Naive thymus-derived CD4-positive, alpha-beta T cell (primary cell): ENCODE results near the gene RWDD3. TPM values are rescaled to one million over a fixed set of nuclear protein-coding genes. Genes with fewer than 3 reads are reported as not detected.

Experiments used
- ATAC-seq: fragments of 150-1000 bp; cut with Tn5 transposase; 2 replicates; pipeline ENCODE4 v1.10.0; 2021; ENCODE audit warnings: mild to moderate bottlenecking, moderate library complexity
- CTCF ChIA-PET: fragments of 350-600 bp; sonication (Branson Sonifier 250); formaldehyde crosslinking; loops from one replicate; lab custom pipeline; 2021; ENCODE audit warnings: antibody characterized with exemption; lab: Charles Lee
- POLR2A ChIA-PET: fragments of 350-600 bp; sonication (Branson Sonifier 250); formaldehyde crosslinking; loops from one replicate; lab custom pipeline; 2021; ENCODE audit warnings: antibody characterized with exemption, inconsistent platforms; lab: Charles Lee
- DNase-seq, 9 donors: peaks; one replicate each; pipeline versions ENCODE4 v3.0.0 to v3.0.0-alpha.2; 2020 to 2022; ENCODE audit warnings: mixed read lengths in 1 of 9
- H3K27ac ChIP-seq: one replicate; pipeline ENCODE4 v1.7.0; 2013; ENCODE audit warnings: mild to moderate bottlenecking, low read depth, low read length, moderate library complexity
- H3K27me3 ChIP-seq, 2 donors: one replicate each; pipeline ENCODE4 v1.7.0; 2013; ENCODE audit warnings: low read length in 2 of 2, mild to moderate bottlenecking in 2 of 2, moderate library complexity in 2 of 2; ENCODE audit not compliant: control insufficient read depth in 2 of 2, insufficient read depth in 2 of 2
- H3K36me3 ChIP-seq, 3 experiments: 1 replicate in 2 of 3; 2 replicates in 1 of 3; pipeline ENCODE4 v1.7.0; 2013; ENCODE audit warnings: low read length in 3 of 3, mild to moderate bottlenecking in 3 of 3, moderate library complexity in 1 of 3; ENCODE audit not compliant: insufficient read depth in 3 of 3, control insufficient read depth in 2 of 3
- H3K4me1 ChIP-seq, 2 donors: one replicate each; pipeline ENCODE4 v1.7.0; 2013; ENCODE audit warnings: low read length in 2 of 2, mild to moderate bottlenecking in 2 of 2, moderate library complexity in 1 of 2; ENCODE audit not compliant: control insufficient read depth in 2 of 2, insufficient read depth in 2 of 2
- H3K4me3 ChIP-seq: 2 replicates; pipeline ENCODE4 v1.7.0; 2013; ENCODE audit warnings: mild to moderate bottlenecking, low read length
- H3K9me3 ChIP-seq, 3 experiments: 1 replicate in 2 of 3; 2 replicates in 1 of 3; pipeline ENCODE4 v1.7.0; 2013; ENCODE audit warnings: low read length in 3 of 3; ENCODE audit not compliant: control insufficient read depth in 2 of 3
- H3K27ac Mint-ChIP-seq, 9 donors: one replicate each; pipeline ENCODE4 v1.8.0; 2020 to 2022; ENCODE audit warnings: mixed read lengths in 9 of 9, mild to moderate bottlenecking in 8 of 9, moderate library complexity in 5 of 9, inconsistent platforms in 2 of 9
- H3K27me3 Mint-ChIP-seq, 5 donors: one replicate each; pipeline ENCODE4 v1.8.0; 2021 to 2022; ENCODE audit warnings: mixed read lengths in 5 of 5, mild to moderate bottlenecking in 1 of 5
- H3K36me3 Mint-ChIP-seq, 5 donors: one replicate each; pipeline ENCODE4 v1.8.0; 2020 to 2022; ENCODE audit warnings: mixed read lengths in 5 of 5, mild to moderate bottlenecking in 3 of 5, inconsistent platforms in 1 of 5
- H3K4me1 Mint-ChIP-seq, 7 donors: one replicate each; pipeline ENCODE4 v1.8.0; 2020 to 2022; ENCODE audit warnings: mixed read lengths in 7 of 7, mild to moderate bottlenecking in 3 of 7, inconsistent platforms in 1 of 7
- H3K4me3 Mint-ChIP-seq, 10 donors: one replicate each; pipeline ENCODE4 v1.8.0; 2020 to 2022; ENCODE audit warnings: mild to moderate bottlenecking in 10 of 10, mixed read lengths in 10 of 10, moderate library complexity in 6 of 10, inconsistent platforms in 2 of 10
- H3K9me3 Mint-ChIP-seq, 11 donors: one replicate each; pipeline ENCODE4 v1.8.0; 2020 to 2022; ENCODE audit warnings: mixed read lengths in 11 of 11, mild to moderate bottlenecking in 4 of 11, inconsistent platforms in 1 of 11, moderate library complexity in 1 of 11
- intact Hi-C, 2 donors: fragments of 100-400 bp; cut with micrococcal nuclease; formaldehyde crosslinking; loops; one replicate each; pipeline ENCODE4 v1.15.1; 2023
- polyA plus RNA-seq, 2 donors: library from polyadenylated mRNA; unstranded; fragments of 300-500 nt; fragmentation: Illumina TruSeq; gene quantifications; one replicate each; pipeline ENCODE4 v1.2.3, GENCODE V29; 2021
- total RNA-seq, 6 experiments: library from RNA in 5 of 6; stranded (reverse) in 5 of 6; gene quantifications; 1 replicate in 5 of 6; 2 replicates in 1 of 6; pipeline ENCODE4 v1.2.3 and lab custom pipeline; 2021 to 2026

The RWDD3 gene
- total RNA-seq, result 10 to 100 TPM in 4 of 5 experiments, 1 to 10 TPM in 1; 9.1 to 27.9 (median 20.0) TPM
- 10 to 100 TPM; 31.0 to 48.9 TPM for polyA plus RNA-seq
- total RNA-seq (lab: John Stamatoyannopoulos, UW), result 3.2 reads per million, percentile 17 among the genes with 10 or more reads in this experiment

GRCh38 chr1:95233737-95234500, at the start of gene RWDD3:
Gene RWDD3, plus strand, starts transcription at chr1:95234210. Its CDS starts 21 bp downstream, at chr1:95234231.
- H3K4me3 ChIP-seq, result peak within 1 kb of the TSS; percentile 78
- POLR2A ChIA-PET, result interaction anchor here (0.6 to 2.0 kb wide), 9 partner anchors 11 to 816 kb away, joined by 3 to 14 read pairs (median 3); partner anchors contain the start of genes ABCD3 and ALG14

GRCh38 chr1:95186149-95186548, 47.9 kb upstream of the RWDD3 start:
- H3K9me3 Mint-ChIP-seq, result peaks cover 0 to 4% (median 0%) of the 10 kb centered on the region in 11 donors
- no peaks in the 10 kb centered on the region for H3K9me3 ChIP-seq
- CTCF ChIA-PET, result no interaction called here
- no peak overlapping the region for H3K4me3 ChIP-seq
- peaks cover 2 to 38% (median 22%) of the 10 kb centered on the region in 5 donors for H3K27me3 Mint-ChIP-seq
- H3K4me1 ChIP-seq, result no peaks in the 10 kb centered on the region
- no peaks in the 10 kb centered on the region for H3K4me1 Mint-ChIP-seq
- DNase-seq (no peak), ATAC-seq (no peak)
- intact Hi-C loops, result no loop called here
- H3K27me3 ChIP-seq, result peaks cover 0 to 4% of the 10 kb centered on the region in 2 donors
- POLR2A ChIA-PET, result no interaction called here
- no peak overlapping the region for H3K27ac Mint-ChIP-seq
- H3K36me3 Mint-ChIP-seq, result no peaks in the 10 kb centered on the region
- H3K27ac ChIP-seq, result no peak overlapping the region
- H3K36me3 ChIP-seq, result no peaks in the 10 kb centered on the region
- no peak overlapping the region for H3K4me3 Mint-ChIP-seq

More at GRCh38 chr1:95233737-95234500, at the start of gene RWDD3:
- H3K27me3 Mint-ChIP-seq, result peaks cover 16 to 30% (median 23%) of the 10 kb centered on the region in 5 donors
- H3K36me3 Mint-ChIP-seq, result peaks cover 6 to 20% (median 12%) of the 10 kb centered on the region in 5 donors
- Histone ChIP-seq H3K27me3 (no peaks in the 10 kb centered on the region), H3K36me3 (no peaks in the 10 kb centered on the region), H3K9me3 (no peaks in the 10 kb centered on the region), H3K27ac (peak within 1 kb of the TSS; percentile 79), H3K4me1 (peaks cover 6 to 12% of the 10 kb centered on the region in 2 donors)
- peak within 1 kb of the TSS; percentile 89 to 97 (median 92) for H3K4me3 Mint-ChIP-seq
- ATAC-seq, result peak; percentile 98
- peak within 1 kb of the TSS; percentile 86 to 97 (median 91) for H3K27ac Mint-ChIP-seq
- CTCF ChIA-PET, result interaction anchor here (0.7 to 1.8 kb wide), 10 partner anchors 8 to 190 kb away, joined by 3 to 9 read pairs (median 4); partner anchors contain the start of genes ALG14 and TLCD4
- peaks cover 23 to 54% (median 46%) of the 10 kb centered on the region in 7 donors for H3K4me1 Mint-ChIP-seq
- DNase-seq, result peak; percentile 86 to 96 (median 93)
- intact Hi-C loops, result loop anchor here (1.0 to 10.0 kb wide), 12 partner anchors 117 to 1889 kb away; partner anchors contain the start of genes ABCD3 (in 2 of the 2), ALG14 (in 2 of the 2), TLCD4 (in 2 of the 2) and CNN3 (in 1 of the 2)
- no peaks in the 10 kb centered on the region for H3K9me3 Mint-ChIP-seq

- Mint-ChIP-seq H3K4me1 (no peaks in the 10 kb centered on the region), H3K27me3 (peaks cover 0 to 13% (median 11%) of the 10 kb centered on the region in 5 donors), H3K36me3 (no peaks in the 10 kb centered on the region), H3K4me3 (no peak overlapping the region), H3K9me3 (no peaks in the 10 kb centered on the region), H3K27ac (no peak overlapping the region)
- POLR2A ChIA-PET, result no interaction called here
- H3K36me3 ChIP-seq, result no peaks in the 10 kb centered on the region
- no peaks in the 10 kb centered on the region for H3K9me3 ChIP-seq
- ATAC-seq, result no peak
- H3K27me3 ChIP-seq, result no peaks in the 10 kb centered on the region
- CTCF ChIA-PET, result no interaction called here
- H3K4me3 ChIP-seq, result no peak overlapping the region
- no peaks in the 10 kb centered on the region for H3K4me1 ChIP-seq
- no peak overlapping the region for H3K27ac ChIP-seq
- intact Hi-C loops, result no loop called here
- no peak for DNase-seq
Measured at GRCh38 chr1:95193591-95193990, 40.4 kb upstream of the RWDD3 start.

GRCh38 chr1:95195046-95195445, 39.0 kb upstream of the RWDD3 start:
- Histone ChIP-seq H3K27ac (no peak overlapping the region), H3K9me3 (no peaks in the 10 kb centered on the region), H3K27me3 (no peaks in the 10 kb centered on the region), H3K4me1 (no peaks in the 10 kb centered on the region), H3K4me3 (no peak overlapping the region), H3K36me3 (no peaks in the 10 kb centered on the region)
- ChIA-PET POLR2A (no interaction called here), CTCF (no interaction called here)
- DNase-seq (no peak), ATAC-seq (no peak)
- no peaks in the 10 kb centered on the region for H3K36me3 Mint-ChIP-seq
- H3K27ac Mint-ChIP-seq, result no peak overlapping the region
- H3K27me3 Mint-ChIP-seq, result peaks cover 0 to 11% (median 7%) of the 10 kb centered on the region in 5 donors
- intact Hi-C loops, result no loop called here
- H3K4me3 Mint-ChIP-seq, result no peak overlapping the region
- no peaks in the 10 kb centered on the region for H3K4me1 Mint-ChIP-seq
- H3K9me3 Mint-ChIP-seq, result no peaks in the 10 kb centered on the region

- Mint-ChIP-seq H3K4me3 (no peak overlapping the region), H3K36me3 (no peaks in the 10 kb centered on the region), H3K9me3 (no peaks in the 10 kb centered on the region), H3K4me1 (no peaks in the 10 kb centered on the region), H3K27ac (no peak overlapping the region), H3K27me3 (peaks cover 1 to 9% (median 4%) of the 10 kb centered on the region in 5 donors)
- no peak for DNase-seq
- Histone ChIP-seq H3K36me3 (no peaks in the 10 kb centered on the region), H3K4me1 (no peaks in the 10 kb centered on the region), H3K27ac (no peak overlapping the region), H3K4me3 (no peak overlapping the region), H3K9me3 (no peaks in the 10 kb centered on the region), H3K27me3 (no peaks in the 10 kb centered on the region)
- ChIA-PET POLR2A (no interaction called here), CTCF (no interaction called here)
- intact Hi-C loops, result no loop called here
- no peak for ATAC-seq
Measured at GRCh38 chr1:95196017-95196416, 38.0 kb upstream of the RWDD3 start.

- no peak for ATAC-seq
- DNase-seq, result no peak
- Histone ChIP-seq H3K9me3 (no peaks in the 10 kb centered on the region), H3K4me1 (no peaks in the 10 kb centered on the region), H3K27me3 (no peaks in the 10 kb centered on the region), H3K4me3 (no peak overlapping the region), H3K27ac (no peak overlapping the region), H3K36me3 (no peaks in the 10 kb centered on the region)
- Mint-ChIP-seq H3K4me3 (no peak overlapping the region), H3K4me1 (no peaks in the 10 kb centered on the region), H3K27ac (no peak overlapping the region), H3K36me3 (no peaks in the 10 kb centered on the region), H3K27me3 (peaks cover 0 to 9% (median 5%) of the 10 kb centered on the region in 5 donors), H3K9me3 (peaks cover 0 to 2% (median 0%) of the 10 kb centered on the region in 11 donors)
- intact Hi-C loops, result no loop called here
- ChIA-PET POLR2A (no interaction called here), CTCF (interaction anchor here (0.5 kb wide), 1 partner anchor 97 kb away, joined by 5 read pairs; no protein-coding TSS in a partner anchor)
Measured at GRCh38 chr1:95197616-95198252, 36.3 kb upstream of the RWDD3 start.
